HFF-Myc (cell line): ENCODE results near the gene APRT.

ENCODE experiments used
- DNase-seq: peaks from one replicate; pipeline ENCODE4 v3.0.0-alpha.2; 2011; ENCODE audit warnings: low read depth; ENCODE audit errors: extremely low read depth
- H3K4me3 ChIP-seq: replicated peaks from 2 replicates; pipeline ENCODE4 v1.5.1; 2011; ENCODE audit warnings: low read depth, mild to moderate bottlenecking, control low read depth, low read length
- TF ChIP-seq, protein P1 (sequence below): IDR thresholded peaks from 2 replicates; pipeline ENCODE4 v1.5.1; 2012; ENCODE audit warnings: mild to moderate bottlenecking, low read depth, low read length, control low read depth; ENCODE audit errors: missing control alignments

Gene APRT

DNA sequence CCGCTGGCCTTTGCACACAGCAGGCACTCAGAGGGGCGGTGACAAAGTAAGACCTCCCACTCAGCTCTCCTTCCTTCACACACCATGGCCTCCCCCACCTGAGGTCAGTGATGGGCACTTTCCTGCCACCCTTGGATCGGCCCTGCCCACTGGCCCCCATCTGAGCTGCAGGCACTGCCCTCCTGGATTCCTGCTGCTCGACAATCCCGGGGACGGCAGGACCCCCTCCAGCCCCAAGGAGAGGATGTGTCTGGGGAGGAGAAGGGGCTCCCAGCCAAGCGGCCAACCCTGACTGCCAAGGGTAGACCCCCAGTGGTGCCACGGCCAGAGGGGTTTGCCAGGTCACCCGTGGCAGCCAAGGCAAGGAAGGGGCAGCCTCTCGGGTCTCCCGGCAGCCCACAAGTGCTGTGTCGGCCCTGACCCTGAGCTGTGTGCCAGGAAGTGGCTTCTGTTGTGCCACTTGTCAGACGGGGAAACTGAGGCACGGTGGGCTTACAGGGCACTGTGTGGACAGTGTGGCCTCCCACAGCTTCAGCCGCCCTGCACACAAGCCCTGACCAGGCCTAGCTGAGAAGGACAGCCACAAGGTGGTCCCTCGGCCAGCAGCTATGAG is 49.4 kb downstream of the APRT start:
- H3K4me3 ChIP-seq: no peak overlapping the region
- TF ChIP-seq, protein P1, sequence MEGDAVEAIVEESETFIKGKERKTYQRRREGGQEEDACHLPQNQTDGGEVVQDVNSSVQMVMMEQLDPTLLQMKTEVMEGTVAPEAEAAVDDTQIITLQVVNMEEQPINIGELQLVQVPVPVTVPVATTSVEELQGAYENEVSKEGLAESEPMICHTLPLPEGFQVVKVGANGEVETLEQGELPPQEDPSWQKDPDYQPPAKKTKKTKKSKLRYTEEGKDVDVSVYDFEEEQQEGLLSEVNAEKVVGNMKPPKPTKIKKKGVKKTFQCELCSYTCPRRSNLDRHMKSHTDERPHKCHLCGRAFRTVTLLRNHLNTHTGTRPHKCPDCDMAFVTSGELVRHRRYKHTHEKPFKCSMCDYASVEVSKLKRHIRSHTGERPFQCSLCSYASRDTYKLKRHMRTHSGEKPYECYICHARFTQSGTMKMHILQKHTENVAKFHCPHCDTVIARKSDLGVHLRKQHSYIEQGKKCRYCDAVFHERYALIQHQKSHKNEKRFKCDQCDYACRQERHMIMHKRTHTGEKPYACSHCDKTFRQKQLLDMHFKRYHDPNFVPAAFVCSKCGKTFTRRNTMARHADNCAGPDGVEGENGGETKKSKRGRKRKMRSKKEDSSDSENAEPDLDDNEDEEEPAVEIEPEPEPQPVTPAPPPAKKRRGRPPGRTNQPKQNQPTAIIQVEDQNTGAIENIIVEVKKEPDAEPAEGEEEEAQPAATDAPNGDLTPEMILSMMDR: no peak
- DNase-seq: no peak

DNA sequence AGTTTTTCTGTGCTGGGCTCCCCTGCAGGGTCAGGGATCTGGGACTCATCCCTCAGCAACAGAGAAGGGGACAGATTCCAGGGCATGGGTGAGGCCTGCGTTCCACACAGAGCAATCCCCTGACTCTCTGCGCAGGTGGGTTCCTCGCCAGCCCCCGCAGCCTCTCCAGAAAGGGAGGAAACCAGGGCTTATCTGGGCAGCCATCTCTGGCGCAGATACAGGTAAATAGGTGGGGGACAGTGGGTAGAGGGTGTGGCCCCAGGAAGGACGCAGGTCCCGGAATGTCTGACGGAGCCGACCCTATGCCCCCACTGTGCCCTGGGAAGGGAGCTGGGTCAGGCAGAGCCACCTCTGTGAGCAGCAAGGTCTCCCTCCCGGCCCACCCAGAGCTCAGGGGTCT is 49.9 kb downstream of the APRT start:
- TF ChIP-seq, protein P1: no peak
- H3K4me3 ChIP-seq: no peak overlapping the region
- DNase-seq: no peak

DNA sequence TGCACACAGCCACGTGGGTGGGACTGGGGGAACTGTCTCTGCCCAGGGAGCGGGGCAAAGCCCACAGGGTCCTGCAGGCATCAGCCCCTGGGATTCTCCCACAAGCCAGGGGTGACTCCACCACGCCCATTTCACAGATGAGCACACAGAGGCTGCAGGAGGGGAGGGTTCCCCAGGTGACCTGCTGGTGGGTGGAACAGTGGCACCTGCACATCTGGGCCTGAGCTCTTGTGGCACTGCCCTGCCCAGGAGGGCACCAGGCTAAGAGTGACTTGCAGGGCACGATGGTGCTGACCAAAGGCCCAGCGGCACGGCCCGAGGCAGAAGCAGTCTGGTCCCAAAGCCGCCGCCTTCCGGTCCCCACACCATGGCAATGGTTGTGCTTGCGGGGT is 50.6 kb downstream of the APRT start:
- H3K4me3 ChIP-seq: no peak overlapping the region
- DNase-seq: no peak
- TF ChIP-seq, protein P1: no peak

DNA sequence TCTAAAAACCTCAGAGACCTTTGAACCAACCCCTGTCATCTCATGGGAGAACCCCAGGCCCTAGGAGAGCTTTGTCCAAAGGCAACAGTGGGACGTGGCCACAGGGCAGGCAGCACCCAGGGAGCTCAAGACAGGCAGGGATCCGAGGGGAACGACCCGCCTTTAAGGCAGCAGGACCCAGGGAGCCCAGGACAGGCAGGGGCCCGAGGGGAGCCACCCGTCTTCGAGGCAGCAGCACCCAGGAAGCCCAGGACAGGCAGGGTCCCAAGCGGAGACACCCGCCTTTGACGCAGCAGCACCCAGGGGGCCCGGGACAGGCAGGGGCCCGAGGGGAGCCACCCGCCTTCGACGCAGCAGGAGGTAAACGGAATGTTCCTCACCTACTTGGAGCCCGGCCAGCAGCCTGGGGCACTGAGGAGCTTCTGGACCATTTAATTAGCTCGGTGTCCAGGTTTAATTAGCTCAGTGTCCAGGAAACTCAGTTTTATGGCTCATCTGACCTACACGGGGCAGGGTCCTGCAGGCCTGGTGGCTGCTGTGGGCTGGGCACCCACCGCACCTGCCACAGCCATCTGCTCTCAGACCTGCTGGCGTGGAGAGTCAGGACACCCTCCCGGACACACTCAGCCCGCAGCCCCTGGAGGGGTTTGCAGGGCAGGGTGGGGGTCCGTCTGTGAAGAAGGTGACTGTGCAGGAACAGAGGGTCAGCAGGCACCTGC is 51.1 kb downstream of the APRT start:
- H3K4me3 ChIP-seq: no peak overlapping the region
- TF ChIP-seq, protein P1: no peak
- no peak for DNase-seq

DNA sequence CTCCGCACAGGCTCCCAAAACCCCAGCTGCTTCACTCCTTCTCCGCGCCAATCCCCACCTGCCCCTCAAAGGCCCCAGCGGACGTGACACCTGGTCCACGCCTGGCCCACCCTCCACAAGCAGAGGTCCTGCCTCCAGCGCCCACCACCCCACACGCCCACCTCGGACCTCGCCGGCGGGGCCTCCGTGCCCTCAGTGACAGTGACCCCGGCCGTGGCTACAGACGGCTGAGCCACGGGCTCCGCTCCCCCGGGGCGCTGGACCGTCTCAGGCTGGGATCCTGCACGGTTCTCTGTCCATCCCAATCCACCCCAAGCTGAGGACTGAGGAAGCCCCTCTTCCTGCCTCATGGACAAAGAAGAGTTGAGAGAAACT is 51.8 kb downstream of the APRT start:
- no peak for DNase-seq
- no peak overlapping the region for H3K4me3 ChIP-seq
- TF ChIP-seq, protein P1: no peak
